ENCODE data around the gene TCF4. TPM values are rescaled to one million over a fixed set of nuclear protein-coding genes. Genes with fewer than 3 reads are reported as not detected.

TCF4 gene
- total and polyA plus RNA-seq, 2 of the 13 experiments (the other 11 are each of a cell fraction or from before 2014, with no cell fraction given), result not detected

DNA sequence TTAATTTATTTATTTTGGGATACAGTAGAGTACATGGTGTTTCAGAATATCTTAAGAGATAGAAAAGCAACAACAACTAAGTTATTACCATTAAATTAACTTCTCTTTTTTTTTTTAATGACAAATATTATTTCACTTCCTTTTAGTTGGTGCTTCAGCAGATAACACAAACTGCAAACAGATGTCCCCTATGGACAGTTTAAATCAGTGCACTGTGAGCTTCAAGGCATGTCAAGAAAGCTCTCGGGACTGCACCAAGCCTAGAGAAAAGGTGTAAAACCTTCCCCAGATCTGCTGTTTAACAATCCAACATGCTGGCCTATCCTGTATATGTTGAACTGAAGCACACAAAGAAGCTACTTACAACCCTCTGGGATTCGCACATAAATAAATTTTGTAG is 122.7 kb downstream of the TCF4 start:
- Histone ChIP-seq H2AFZ (ENCODE audit: low read length) (no peak overlapping the region), H3K9ac (ENCODE audit: insufficient read depth, low read depth, low read length) (no peak overlapping the region), H3K27ac (ENCODE audit: extremely low read length, insufficient read depth, low read length) (no peak overlapping the region), H3K9me3 (ENCODE audit: low read length) (no peaks in the 10 kb centered on the region), H3K4me1 (ENCODE audit: insufficient read depth, low read length) (no peaks in the 10 kb centered on the region), H3K36me3 (replicated peaks in 1 of 2; ENCODE audit: control insufficient read depth in 1 of 2, insufficient read depth in 2 of 2, low read length in 2 of 2) (no peaks in the 10 kb centered on the region), H3K27me3 (ENCODE audit: control insufficient read depth in 1 of 2, insufficient read depth in 2 of 2, low read length in 2 of 2) (no peaks in the 10 kb centered on the region; a peak in 1 of 5 replicates), H3K4me2 (ENCODE audit: low read depth, low read length) (no peak overlapping the region), H3K4me3 (replicated peaks in 1 of 3; ENCODE audit: insufficient read depth in 1 of 3, low read depth in 2 of 3, low read length in 3 of 3) (no peak overlapping the region), H3K79me2 (ENCODE audit: insufficient read depth, low read length) (no peaks in the 10 kb centered on the region), H4K20me1 (ENCODE audit: insufficient read depth, low read length) (no peaks in the 10 kb centered on the region)
- intact Hi-C loops (cut with micrococcal nuclease; ENCODE audit: unreplicated experiment), result no loop called here
- no TSS peak for BruUV-seq (replicated peaks)
- in situ Hi-C loops (cut with HindIII; ENCODE audit: extremely low pct_ligation_motif_present, low pct_unique_long_range_greater_than_20kb), result no loop called here
- no peak for FAIRE-seq
- TF ChIP-seq SMARCC2 (IDR thresholded peaks at IDR 0.05), result no peak
- no peak for DNase-seq (ENCODE audit: low spot score)
- POLR2A ChIA-PET, result no interaction called here
- 0% methylated on average over 2 of the region's 2 CpGs for WGBS (ENCODE audit: low lambda C conversion rate)
- no peak for ATAC-seq
- CTCF ChIA-PET (ENCODE audit: low intra/inter-chr PET ratio, low total read pairs), result no interaction called here

- no peak for TF ChIP-seq RORA (CRISPR knock-in tag; IDR thresholded peaks at IDR 0.05)
- no peak for TF ChIP-seq FOSL2 (CRISPR knock-in tag; IDR thresholded peaks at IDR 0.05)
- no peak for TF ChIP-seq ZNF407 (CRISPR knock-in tag; IDR thresholded peaks at IDR 0.05; ENCODE audit: not compliant biosample characterization)
- no peak for TF ChIP-seq ZNF496 (CRISPR knock-in tag; IDR thresholded peaks at IDR 0.05; ENCODE audit: insufficient replicate concordance)
- TF ChIP-seq ZNF441 (CRISPR knock-in tag; IDR thresholded peaks at IDR 0.05; ENCODE audit: borderline replicate concordance), result no peak
- TF ChIP-seq ZNF431 (CRISPR knock-in tag; IDR thresholded peaks at IDR 0.05; ENCODE audit: borderline replicate concordance, low read depth), result no peak
- no peak for TF ChIP-seq ATM (IDR thresholded peaks at IDR 0.05; ENCODE audit: borderline replicate concordance)
- POLR2A ChIA-PET, result no interaction called here
- CTCF ChIA-PET (ENCODE audit: low intra/inter-chr PET ratio, low total read pairs), result no interaction called here
Measured at GRCh38 chr18:55464581-55464980, 123.4 kb downstream of the TCF4 start.

More at GRCh38 chr18:55464581-55464980, 123.4 kb downstream of the TCF4 start:
- Histone ChIP-seq H3K27me3 (ENCODE audit: control insufficient read depth in 1 of 2, insufficient read depth in 2 of 2, low read length in 2 of 2) (no peaks in the 10 kb centered on the region; a peak in 1 of 5 replicates), H3K4me1 (ENCODE audit: insufficient read depth, low read length) (no peaks in the 10 kb centered on the region), H3K36me3 (replicated peaks in 1 of 2; ENCODE audit: control insufficient read depth in 1 of 2, insufficient read depth in 2 of 2, low read length in 2 of 2) (no peaks in the 10 kb centered on the region), H3K27ac (ENCODE audit: extremely low read length, insufficient read depth, low read length) (no peak overlapping the region), H3K4me3 (replicated peaks in 1 of 3; ENCODE audit: insufficient read depth in 1 of 3, low read depth in 2 of 3, low read length in 3 of 3) (no peak overlapping the region), H3K9ac (ENCODE audit: insufficient read depth, low read depth, low read length) (no peak overlapping the region), H3K4me2 (ENCODE audit: low read depth, low read length) (no peak overlapping the region), H4K20me1 (ENCODE audit: insufficient read depth, low read length) (no peaks in the 10 kb centered on the region), H3K79me2 (ENCODE audit: insufficient read depth, low read length) (no peaks in the 10 kb centered on the region), H2AFZ (ENCODE audit: low read length) (no peak overlapping the region), H3K9me3 (ENCODE audit: low read length) (no peaks in the 10 kb centered on the region)
- 24% methylated on average over 4 of the region's 4 CpGs for WGBS (ENCODE audit: low lambda C conversion rate)
- no peak for DNase-seq (ENCODE audit: low spot score)
- no TSS peak for BruUV-seq (replicated peaks)
- in situ Hi-C loops (cut with HindIII; ENCODE audit: extremely low pct_ligation_motif_present, low pct_unique_long_range_greater_than_20kb), result no loop called here
- intact Hi-C loops (cut with micrococcal nuclease; ENCODE audit: unreplicated experiment), result no loop called here
- no peak for ATAC-seq
- no peak for FAIRE-seq

Measured in HepG2 (cell line).